Muscle of leg (tissue), 16 donors: ENCODE data around the gene BLACAT1. TPM values are rescaled to one million over a fixed set of nuclear protein-coding genes. Genes with fewer than 3 reads are reported as not detected.
A peak's percentile ranks its signal among the peaks of the same experiment; 100 is the strongest.

Source experiments
- DNase-seq: peaks from one replicate; pipeline ENCODE4 v3.0.0; 2013
- H3K27ac ChIP-seq: one replicate; pipeline ENCODE4 v1.5.1; 2013; ENCODE audit warnings: mild to moderate bottlenecking, low read length, control low read depth
- H3K27me3 ChIP-seq: one replicate; pipeline ENCODE4 v1.6.1; 2013; ENCODE audit warnings: low read length; ENCODE audit not compliant: control insufficient read depth, insufficient read depth
- H3K36me3 ChIP-seq: one replicate; pipeline ENCODE4 v1.6.1; 2013; ENCODE audit warnings: low read length; ENCODE audit not compliant: control insufficient read depth, insufficient read depth
- H3K4me1 ChIP-seq: one replicate; pipeline ENCODE4 v1.6.1; 2013; ENCODE audit warnings: low read length; ENCODE audit not compliant: control insufficient read depth, insufficient read depth
- H3K4me3 ChIP-seq: one replicate; pipeline ENCODE4 v1.5.1; 2013; ENCODE audit warnings: low read length, control low read depth
- H3K9me3 ChIP-seq: replicated peaks from 2 replicates; pipeline ENCODE4 v1.6.1; 2013; ENCODE audit warnings: low read depth, low read length; ENCODE audit not compliant: control insufficient read depth
- WGBS: methylation state at CpG from one replicate; pipeline ENCODE4 v1.1.5; 2013; ENCODE audit warnings: missing lambda C conversion rate; ENCODE audit not compliant: insufficient coverage; 5-methylcytosine and 5-hydroxymethylcytosine counted together
- long read RNA-seq, 11 donors: transcript quantifications; one replicate each; lab custom pipeline, GENCODE V29; 2026
- polyA plus RNA-seq, 8 donors: library from polyadenylated mRNA; unstranded; fragments of 120-200 nt; gene quantifications; one replicate each; pipeline versions ENCODE4 v1.2.1 to v1.2.3, GENCODE V29; 2013; ENCODE audit warnings: inconsistent platforms in 1 of 8, low replicate concordance in 1 of 8; ENCODE audit not compliant: insufficient read length in 8 of 8, insufficient read depth in 1 of 8
- total RNA-seq: library from RNA; stranded (reverse); fragments of 120-200 nt; gene quantifications from one replicate; pipeline ENCODE4 v1.2.4, GENCODE V29; 2013

The BLACAT1 gene
- total RNA-seq = not detected
- under 1 TPM in 2 of 8 donors, not detected in 6; 0.10 TPM for polyA plus RNA-seq
- long read RNA-seq, donor 1 = 0 reads
- long read RNA-seq, donor 2 = 0 reads
- long read RNA-seq, donor 3 = 0 reads
- long read RNA-seq, donor 4 = 0 reads
- long read RNA-seq, donor 5, partial matches to known transcripts = 0 of 1 reads
- long read RNA-seq, donor 5, other reads (novel, unspliced or antisense) = 0 of 1 reads
- long read RNA-seq, donor 6 = 0 reads
- long read RNA-seq, donor 7 = 0 reads
- long read RNA-seq, donor 8 = 0 reads
- long read RNA-seq, donor 9 = 0 reads
- long read RNA-seq, donor 10 = 0 reads
- long read RNA-seq, donor 11 = 0 reads

DNA sequence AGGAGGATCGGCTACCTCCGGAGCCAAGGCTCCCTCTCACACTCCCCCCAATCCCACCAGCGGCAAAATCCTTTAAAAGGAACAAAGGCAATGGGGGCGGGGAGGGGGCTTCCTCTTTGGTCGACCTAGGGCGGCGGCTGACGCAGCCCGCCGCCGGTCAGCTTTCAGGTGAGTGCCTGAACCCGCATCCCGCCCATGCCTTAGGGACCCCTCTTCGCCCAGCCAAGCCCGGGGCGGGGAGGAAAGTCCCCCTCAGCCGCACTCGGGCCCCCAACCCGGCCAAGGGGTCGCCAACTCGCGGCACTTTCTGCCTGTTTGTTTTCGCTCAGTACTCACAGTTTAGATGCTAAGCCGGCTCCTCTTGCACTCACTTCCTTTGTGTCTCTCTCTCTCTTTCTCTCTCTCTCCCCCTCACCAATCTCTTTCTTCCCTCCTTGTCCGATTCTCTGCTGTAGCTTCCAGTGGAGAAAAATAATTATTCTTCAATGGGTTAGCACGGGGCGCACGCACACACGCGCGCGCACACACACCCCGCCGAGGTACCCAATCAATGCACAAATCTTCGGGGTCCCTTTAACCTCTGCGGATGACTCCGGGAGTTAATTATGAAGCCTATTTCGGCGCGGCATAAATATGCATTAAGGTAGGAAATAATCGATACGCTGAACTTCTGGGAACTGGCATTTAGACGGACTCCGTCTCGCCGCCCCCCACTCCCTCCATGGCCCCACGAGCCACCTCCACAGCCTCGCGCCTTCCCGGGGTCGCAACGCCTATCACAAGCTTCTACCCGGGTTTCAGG lies at the start of gene BLACAT1:
Gene BLACAT1 (minus strand): TSS at position 465 of the 802 bp plus-strand sequence.
- no peak within 1 kb of the TSS for H3K4me3 ChIP-seq
- no peak for DNase-seq
- H3K27me3 ChIP-seq = peaks cover 88% of the 10 kb centered on the region
- peaks cover 15% of the 10 kb centered on the region for H3K4me1 ChIP-seq
- WGBS = 1% methylated on average over 45 of the region's 53 CpGs
- no peaks in the 10 kb centered on the region for H3K9me3 ChIP-seq
- H3K36me3 ChIP-seq = no peaks in the 10 kb centered on the region
- no peak within 1 kb of the TSS for H3K27ac ChIP-seq

DNA sequence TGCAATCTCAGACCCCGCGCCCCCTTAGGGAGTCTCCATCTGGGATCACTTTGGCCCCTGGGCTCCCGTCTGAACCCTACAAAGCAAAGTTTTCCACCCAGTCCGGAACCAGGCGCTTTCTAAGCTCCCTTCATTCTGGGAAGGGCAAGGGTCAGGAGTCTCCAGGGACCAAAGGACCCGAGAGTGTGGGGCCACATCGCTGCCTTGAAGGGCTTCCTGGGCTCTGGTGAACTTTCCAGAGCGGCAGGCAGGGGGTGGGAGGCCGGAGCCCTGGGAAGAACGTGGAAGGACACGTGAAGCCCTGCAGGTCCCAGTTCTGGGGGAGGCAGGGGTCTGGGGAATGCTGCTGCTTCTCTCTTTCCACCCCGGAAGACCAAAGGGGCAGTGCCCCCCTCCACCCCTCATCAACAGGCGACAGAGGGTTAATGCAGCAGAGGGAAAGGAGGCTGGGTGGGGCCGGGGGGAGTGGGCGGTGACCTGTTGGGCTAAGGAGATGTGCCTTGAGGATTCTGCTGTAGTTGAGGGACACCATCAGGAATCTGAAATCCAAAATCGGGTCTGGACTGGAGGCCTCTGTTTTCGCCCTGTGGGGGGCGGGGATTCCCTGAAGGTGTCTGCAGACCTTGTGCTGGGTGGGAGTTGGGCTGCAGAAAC lies 49.4 kb upstream of the BLACAT1 start:
- 16% methylated on average over 9 of the region's 18 CpGs for WGBS
- Histone ChIP-seq H3K4me1 (peaks cover 45% of the 10 kb centered on the region), H3K27me3 (peaks cover 9% of the 10 kb centered on the region), H3K36me3 (no peaks in the 10 kb centered on the region), H3K27ac (peak overlapping the region; percentile 20), H3K4me3 (peak overlapping the region; percentile 36), H3K9me3 (no peaks in the 10 kb centered on the region)
- DNase-seq = no peak

DNA sequence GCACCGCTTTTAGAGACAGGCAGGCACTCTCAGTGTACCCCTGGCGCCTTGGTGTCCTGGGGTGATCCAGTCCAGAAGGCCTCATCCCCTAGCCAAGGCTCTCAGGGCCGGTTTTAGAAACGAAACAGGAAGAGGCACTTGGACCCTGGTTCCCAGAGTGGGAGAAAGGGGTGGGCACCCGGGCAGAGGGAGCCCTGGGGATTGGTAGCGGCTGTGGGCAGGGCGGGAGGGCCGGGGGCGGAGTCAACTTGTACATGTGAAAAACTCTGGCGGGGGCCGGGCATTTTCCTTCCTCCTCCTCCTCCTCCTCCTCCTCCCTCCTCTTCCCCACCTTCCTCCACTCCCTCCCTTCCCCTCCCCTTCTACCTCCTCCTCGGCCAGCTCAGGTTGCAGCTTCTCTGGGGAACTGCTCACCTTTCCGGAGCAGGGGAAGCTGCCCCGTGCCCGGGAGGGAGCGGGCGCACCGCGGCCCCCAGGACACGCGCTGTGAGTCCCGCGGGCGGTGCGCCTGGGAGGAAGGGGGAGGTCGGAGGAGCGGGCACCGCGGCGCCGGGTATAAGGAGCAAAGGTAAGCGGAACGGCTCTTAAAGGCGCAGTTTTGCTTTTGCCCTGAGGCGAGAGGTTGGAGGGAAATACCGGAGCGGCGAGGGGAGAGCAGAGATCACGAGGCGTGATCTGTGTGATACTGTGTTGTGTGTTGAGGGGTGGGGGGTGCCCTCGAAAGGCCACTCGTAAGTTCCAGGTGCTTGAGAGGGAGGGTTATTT lies 48.6 kb upstream of the BLACAT1 start, which contains the start of gene CDK18:
Gene CDK18 (plus strand): TSS at position 359 of the 765 bp plus-strand sequence. CDS start 18,499 bp downstream, outside the sequence.
- 6% methylated on average over 32 of the region's 42 CpGs for WGBS
- H3K36me3 ChIP-seq = no peaks in the 10 kb centered on the region
- DNase-seq = peak; percentile 61
- H3K27me3 ChIP-seq = peaks cover 9% of the 10 kb centered on the region
- peak within 1 kb of the TSS; percentile 20 for H3K27ac ChIP-seq
- no peaks in the 10 kb centered on the region for H3K9me3 ChIP-seq
- peak within 1 kb of the TSS; percentile 36 for H3K4me3 ChIP-seq
- peaks cover 45% of the 10 kb centered on the region for H3K4me1 ChIP-seq

DNA sequence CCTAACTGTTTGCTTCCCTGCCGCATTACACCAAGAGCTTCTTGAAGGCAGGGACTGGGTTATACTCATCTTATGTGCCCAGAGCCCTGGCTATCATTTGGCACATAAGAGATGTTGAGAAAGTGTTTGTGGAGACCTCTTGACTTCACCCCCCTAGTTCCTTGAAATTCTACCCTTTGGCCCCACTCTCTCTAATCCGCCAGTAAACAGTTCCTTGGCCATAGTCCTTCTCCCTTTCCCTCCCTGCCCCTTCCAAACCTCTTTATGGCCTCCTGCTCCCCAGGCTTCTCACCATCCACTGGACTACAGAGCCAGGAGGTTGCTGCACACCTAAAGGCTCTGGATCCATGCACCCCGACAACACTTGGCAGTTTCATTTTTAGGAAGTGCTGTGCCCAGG lies 47.1 kb upstream of the BLACAT1 start:
- peaks cover 11% of the 10 kb centered on the region for H3K27me3 ChIP-seq
- H3K27ac ChIP-seq = no peak overlapping the region
- WGBS = 67% methylated on average over 1 of the region's 3 CpGs
- no peak overlapping the region for H3K4me3 ChIP-seq
- no peaks in the 10 kb centered on the region for H3K36me3 ChIP-seq
- DNase-seq = no peak
- H3K4me1 ChIP-seq = peaks cover 42% of the 10 kb centered on the region
- no peaks in the 10 kb centered on the region for H3K9me3 ChIP-seq

DNA sequence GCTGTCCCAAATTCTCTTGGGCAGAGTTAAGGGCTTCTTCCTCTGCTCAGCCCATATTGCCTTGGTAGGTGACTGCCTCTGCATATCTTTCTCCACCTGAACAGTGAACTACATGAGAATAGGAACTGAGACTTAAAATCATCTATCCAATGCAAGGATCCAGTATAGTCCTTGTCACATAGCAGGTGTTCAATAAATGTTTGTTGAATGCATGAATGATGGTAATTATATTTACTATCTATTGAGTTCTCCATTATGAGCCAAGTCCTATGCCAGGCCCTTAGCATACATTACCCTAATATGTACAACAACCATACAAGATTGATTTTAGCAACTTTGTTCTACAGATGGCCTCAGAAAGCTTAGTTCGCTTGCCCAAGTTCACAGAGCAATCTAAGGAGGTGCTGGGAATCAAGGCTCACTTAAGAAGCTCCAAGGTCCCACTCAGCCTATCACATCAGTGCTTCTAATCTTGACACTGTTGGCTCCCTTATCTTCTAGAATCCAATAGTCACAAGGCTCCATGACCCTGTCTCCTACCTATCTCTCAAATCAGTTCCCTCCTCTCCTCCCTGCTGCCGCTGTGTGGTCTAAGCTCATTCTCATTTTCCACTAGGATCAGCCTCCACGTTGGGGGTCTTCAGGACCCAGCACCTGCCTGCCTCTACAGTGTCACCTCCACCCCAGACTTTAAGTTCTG lies 46.4 kb upstream of the BLACAT1 start:
- 82% methylated on average over 3 of the region's 3 CpGs for WGBS

DNA sequence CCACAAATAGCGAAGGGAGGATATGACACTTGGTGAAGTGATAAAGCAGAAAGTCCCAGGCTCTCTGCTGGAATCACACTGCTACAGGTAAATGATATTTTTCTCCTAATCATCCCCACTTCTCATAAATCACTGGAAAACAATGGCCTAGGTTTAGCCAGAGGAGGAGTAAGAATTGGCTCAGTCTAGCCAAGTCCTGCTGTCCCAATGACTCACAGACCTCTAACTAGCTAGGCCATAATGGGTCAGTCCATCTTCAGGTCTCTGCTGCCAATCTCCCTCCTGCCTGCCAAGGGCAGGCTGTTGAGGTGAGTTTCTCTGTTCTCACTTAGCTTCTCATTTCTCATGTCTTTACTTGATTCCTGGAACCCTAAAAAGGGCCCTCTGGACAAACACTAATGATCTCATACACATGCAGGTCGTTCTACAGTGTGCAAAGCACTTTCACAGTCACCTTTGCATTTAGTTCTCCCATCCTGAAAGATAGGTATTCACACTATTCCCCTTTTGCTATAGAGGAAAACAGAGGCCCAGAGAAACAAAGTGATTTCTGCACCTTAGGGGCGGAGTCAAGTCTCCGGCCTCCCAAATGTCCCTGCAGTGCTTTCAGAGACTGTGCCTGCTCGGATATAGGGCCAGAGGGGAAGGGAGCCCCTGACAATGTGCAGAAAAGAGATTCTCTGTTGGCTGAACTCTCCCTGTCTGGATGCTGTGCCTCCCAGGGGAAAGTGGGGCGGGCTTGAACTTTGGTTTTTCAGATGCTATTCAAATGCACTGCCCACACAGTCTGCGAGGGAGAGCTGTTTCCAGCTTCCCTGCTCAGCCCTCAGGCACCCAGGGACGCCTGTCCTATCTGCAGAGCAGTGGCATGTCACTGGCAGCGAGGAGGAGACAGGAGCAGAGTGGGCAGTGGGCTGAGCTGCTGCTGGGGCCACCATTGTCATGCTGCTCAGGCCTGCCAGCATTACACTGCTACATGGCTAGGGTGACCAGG lies 44.7 kb upstream of the BLACAT1 start:
- Histone ChIP-seq H3K9me3 (no peaks in the 10 kb centered on the region), H3K4me1 (peaks cover 39% of the 10 kb centered on the region), H3K4me3 (no peak overlapping the region), H3K36me3 (no peaks in the 10 kb centered on the region), H3K27ac (no peak overlapping the region), H3K27me3 (peaks cover 10% of the 10 kb centered on the region)
- DNase-seq = peak; percentile 52
- 9% methylated on average over 4 of the region's 9 CpGs for WGBS

More for the DNA sequence above, 46.4 kb upstream of the BLACAT1 start:
- Histone ChIP-seq H3K9me3 (no peaks in the 10 kb centered on the region), H3K27ac (no peak overlapping the region), H3K36me3 (no peaks in the 10 kb centered on the region), H3K27me3 (peaks cover 11% of the 10 kb centered on the region), H3K4me1 (peaks cover 43% of the 10 kb centered on the region), H3K4me3 (no peak overlapping the region)
- no peak for DNase-seq

DNA sequence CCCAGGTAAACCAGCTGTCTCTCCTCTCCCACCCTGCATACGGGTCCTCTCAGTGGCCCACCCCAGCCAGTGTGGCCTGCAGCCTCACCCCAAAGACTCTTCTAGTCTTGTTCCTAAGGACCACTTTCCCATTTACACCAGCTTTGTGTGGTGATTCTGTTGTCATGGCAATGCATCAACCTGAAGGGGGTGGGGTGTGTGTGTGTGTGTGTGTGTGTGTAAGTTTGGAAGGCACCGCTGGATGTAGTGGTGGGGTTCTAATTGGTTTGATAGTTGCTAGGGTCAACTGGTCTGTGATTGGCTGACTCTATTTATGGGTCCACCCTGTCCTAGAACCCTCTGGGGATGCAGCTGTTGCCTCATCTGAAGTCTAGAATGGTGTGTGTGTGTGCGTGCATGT lies 43.9 kb upstream of the BLACAT1 start:
- 60% methylated on average over 2 of the region's 3 CpGs for WGBS
- H3K27me3 ChIP-seq = peaks cover 7% of the 10 kb centered on the region
- H3K36me3 ChIP-seq = no peaks in the 10 kb centered on the region
- H3K4me3 ChIP-seq = no peak overlapping the region
- peaks cover 39% of the 10 kb centered on the region for H3K4me1 ChIP-seq
- no peak for DNase-seq
- H3K27ac ChIP-seq = no peak overlapping the region
- no peaks in the 10 kb centered on the region for H3K9me3 ChIP-seq

DNA sequence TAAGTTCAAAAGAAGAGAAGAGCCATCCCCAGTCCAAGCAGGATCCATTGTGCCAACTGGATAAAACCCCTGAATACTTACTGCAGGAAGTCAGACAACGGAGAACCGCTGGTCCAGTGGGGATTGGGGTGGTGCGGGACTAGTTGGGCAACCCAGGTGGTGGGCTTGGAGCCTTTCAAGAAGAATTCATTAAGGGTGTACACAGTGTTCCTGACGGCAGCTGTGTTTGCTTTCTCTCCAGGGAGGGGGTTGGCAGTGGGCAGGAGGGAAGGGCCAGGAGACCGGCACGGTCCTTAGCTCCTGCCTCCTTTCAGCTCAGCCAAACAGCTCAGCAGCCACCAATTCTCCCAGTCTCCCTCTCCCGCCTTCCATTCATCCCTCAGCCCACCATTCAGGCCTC lies 41.5 kb upstream of the BLACAT1 start:
- Histone ChIP-seq H3K4me1 (peaks cover 53% of the 10 kb centered on the region), H3K27ac (no peak overlapping the region), H3K4me3 (no peak overlapping the region), H3K36me3 (no peaks in the 10 kb centered on the region), H3K9me3 (no peaks in the 10 kb centered on the region), H3K27me3 (peaks cover 12% of the 10 kb centered on the region)
- DNase-seq = no peak
- 65% methylated on average over 5 of the region's 7 CpGs for WGBS
